8988T (cell line): ENCODE data around the gene GPX6.
"Not testable (repeated sequence)": the region's sequence is repeated elsewhere in the genome, so short reads cannot be mapped to it uniquely, and the experiment has no call there.

Experiments used
- DNase-seq: peaks from one replicate; pipeline ENCODE4 v3.0.0; 2011

Gene GPX6

GRCh38 chr6:28523241-28523622, 7.6 kb upstream of the GPX6 start:
- no peak for DNase-seq

GRCh38 chr6:28522594-28523240, 7.1 kb upstream of the GPX6 start:
- no peak for DNase-seq

GRCh38 chr6:28517964-28518363, 2.4 kb upstream of the GPX6 start:
- no peak for DNase-seq

GRCh38 chr6:28512387-28512786, 3.2 kb downstream of the GPX6 start:
- DNase-seq = not testable (repeated sequence)

GRCh38 chr6:28511628-28512300, 3.8 kb downstream of the GPX6 start:
- DNase-seq = no peak

GRCh38 chr6:28506807-28507475, 8.7 kb downstream of the GPX6 start:
- DNase-seq = no peak

GRCh38 chr6:28505733-28506132, 9.9 kb downstream of the GPX6 start:
- DNase-seq = no peak

- not testable (repeated sequence) for DNase-seq
Observed at GRCh38 chr6:28502709-28503305, 12.8 kb downstream of the GPX6 start.

GRCh38 chr6:28502136-28502535, 13.5 kb downstream of the GPX6 start:
- not testable (repeated sequence) for DNase-seq

- no peak for DNase-seq
Observed at GRCh38 chr6:28501259-28501658, 14.3 kb downstream of the GPX6 start.

- DNase-seq = no peak
Observed at GRCh38 chr6:28497893-28498292, 17.7 kb downstream of the GPX6 start.

- DNase-seq = no peak
Observed at GRCh38 chr6:28497306-28497705, 18.3 kb downstream of the GPX6 start.

GRCh38 chr6:28496099-28496779, 19.4 kb downstream of the GPX6 start:
- no peak for DNase-seq

- no peak for DNase-seq
Observed at GRCh38 chr6:28491984-28492317, 23.6 kb downstream of the GPX6 start.

- DNase-seq = no peak
Observed at GRCh38 chr6:28490205-28490890, 25.2 kb downstream of the GPX6 start.

- DNase-seq = peak; percentile 59
Observed at GRCh38 chr6:28489366-28490204, 26.0 kb downstream of the GPX6 start.

GRCh38 chr6:28488916-28489365, 26.7 kb downstream of the GPX6 start:
- DNase-seq = no peak

- DNase-seq = no peak
Observed at GRCh38 chr6:28486988-28487742, 28.4 kb downstream of the GPX6 start.

- no peak for DNase-seq
Observed at GRCh38 chr6:28486533-28486932, 29.1 kb downstream of the GPX6 start.

- DNase-seq = no peak
Observed at GRCh38 chr6:28485482-28485881, 30.1 kb downstream of the GPX6 start.
